ENCODE measurements around the gene WNT3.
A peak's percentile ranks its signal among the peaks of the same experiment; 100 is the strongest.

The WNT3 gene

GRCh38 chr17:46736100-46736499, 82.4 kb downstream of the WNT3 start:
- Histone ChIP-seq H3K4me3 (ENCODE audit: low read length) (no peak overlapping the region), H3K9me3 (ENCODE audit: control insufficient read depth, insufficient read depth, low read length) (no peaks in the 10 kb centered on the region)
- DNase-seq (ENCODE audit: low read depth, low spot score), result no peak

GRCh38 chr17:46733837-46734475, 84.5 kb downstream of the WNT3 start:
- Histone ChIP-seq H3K4me1 (ENCODE audit: control insufficient read depth, insufficient read depth, low read length) (no peaks in the 10 kb centered on the region), H3K27me3 (ENCODE audit: control insufficient read depth, insufficient read depth, low read length) (no peaks in the 10 kb centered on the region), H3K27ac (ENCODE audit: low read length) (no peak overlapping the region), H3K36me3 (ENCODE audit: control insufficient read depth, insufficient read depth, low read length) (no peaks in the 10 kb centered on the region), H3K9me3 (ENCODE audit: control insufficient read depth, insufficient read depth, low read length) (no peaks in the 10 kb centered on the region), H3K4me3 (ENCODE audit: low read length) (no peak overlapping the region)
- no peak for DNase-seq (ENCODE audit: low read depth, low spot score)
- no CpG with 5 or more reads among the region's 1 CpG for WGBS (ENCODE audit: insufficient coverage, insufficient read length)

More at GRCh38 chr17:46736100-46736499, 82.4 kb downstream of the WNT3 start:
- no peak overlapping the region for H3K27ac ChIP-seq (ENCODE audit: low read length)
- no peaks in the 10 kb centered on the region for H3K27me3 ChIP-seq (ENCODE audit: control insufficient read depth, insufficient read depth, low read length)
- no peaks in the 10 kb centered on the region for H3K36me3 ChIP-seq (ENCODE audit: control insufficient read depth, insufficient read depth, low read length)
- no peaks in the 10 kb centered on the region for H3K4me1 ChIP-seq (ENCODE audit: control insufficient read depth, insufficient read depth, low read length)

- Histone ChIP-seq H3K4me1 (ENCODE audit: control insufficient read depth, insufficient read depth, low read length) (no peaks in the 10 kb centered on the region), H3K9me3 (ENCODE audit: control insufficient read depth, insufficient read depth, low read length) (no peaks in the 10 kb centered on the region), H3K36me3 (ENCODE audit: control insufficient read depth, insufficient read depth, low read length) (no peaks in the 10 kb centered on the region), H3K4me3 (ENCODE audit: low read length) (no peak overlapping the region), H3K27ac (ENCODE audit: low read length) (no peak overlapping the region), H3K27me3 (ENCODE audit: control insufficient read depth, insufficient read depth, low read length) (no peaks in the 10 kb centered on the region)
- DNase-seq (ENCODE audit: low read depth, low spot score), result peak; percentile 52
- WGBS (ENCODE audit: insufficient coverage, insufficient read length), result no CpG with 5 or more reads among the region's 7 CpGs
Measured at GRCh38 chr17:46732754-46733398, 85.6 kb downstream of the WNT3 start.

GRCh38 chr17:46732160-46732559, 86.3 kb downstream of the WNT3 start:
- DNase-seq (ENCODE audit: low read depth, low spot score), result no peak
- Histone ChIP-seq H3K27ac (ENCODE audit: low read length) (no peak overlapping the region), H3K4me1 (ENCODE audit: control insufficient read depth, insufficient read depth, low read length) (no peaks in the 10 kb centered on the region), H3K4me3 (ENCODE audit: low read length) (no peak overlapping the region), H3K27me3 (ENCODE audit: control insufficient read depth, insufficient read depth, low read length) (no peaks in the 10 kb centered on the region), H3K36me3 (ENCODE audit: control insufficient read depth, insufficient read depth, low read length) (no peaks in the 10 kb centered on the region), H3K9me3 (ENCODE audit: control insufficient read depth, insufficient read depth, low read length) (no peaks in the 10 kb centered on the region)
- WGBS (ENCODE audit: insufficient coverage, insufficient read length), result no CpG with 5 or more reads among the region's 1 CpG

- H3K36me3 ChIP-seq (ENCODE audit: control insufficient read depth, insufficient read depth, low read length), result no peaks in the 10 kb centered on the region
- no peaks in the 10 kb centered on the region for H3K27me3 ChIP-seq (ENCODE audit: control insufficient read depth, insufficient read depth, low read length)
- no peaks in the 10 kb centered on the region for H3K9me3 ChIP-seq (ENCODE audit: control insufficient read depth, insufficient read depth, low read length)
- no peak overlapping the region for H3K4me3 ChIP-seq (ENCODE audit: low read length)
- H3K4me1 ChIP-seq (ENCODE audit: control insufficient read depth, insufficient read depth, low read length), result no peaks in the 10 kb centered on the region
- WGBS (ENCODE audit: insufficient coverage, insufficient read length), result no CpG with 5 or more reads among the region's 1 CpG
- no peak for DNase-seq (ENCODE audit: low read depth, low spot score)
- no peak overlapping the region for H3K27ac ChIP-seq (ENCODE audit: low read length)
Measured at GRCh38 chr17:46730679-46731078, 87.8 kb downstream of the WNT3 start.

DNA sequence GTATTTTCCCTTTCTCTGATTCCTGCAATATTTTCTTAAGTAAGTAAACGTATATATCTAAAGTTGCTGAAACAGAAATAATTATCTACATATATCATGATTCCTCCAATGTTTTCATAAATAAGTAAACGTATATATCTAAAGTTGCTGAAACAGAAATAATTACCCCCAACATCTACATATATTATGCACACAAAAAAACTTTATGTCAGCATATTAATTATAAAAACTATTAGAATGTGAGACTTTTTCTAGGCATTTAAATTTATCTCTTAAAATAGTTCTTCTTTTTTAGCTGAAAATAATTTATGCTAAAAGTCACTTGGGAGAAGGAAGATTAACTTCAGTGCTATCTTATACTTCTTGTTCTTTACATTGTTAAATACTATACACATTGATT, 88.5 kb downstream of the WNT3 start:
- Histone ChIP-seq H3K36me3 (ENCODE audit: control insufficient read depth, insufficient read depth, low read length) (no peaks in the 10 kb centered on the region), H3K9me3 (ENCODE audit: control insufficient read depth, insufficient read depth, low read length) (no peaks in the 10 kb centered on the region), H3K4me3 (ENCODE audit: low read length) (no peak overlapping the region), H3K27ac (ENCODE audit: low read length) (no peak overlapping the region), H3K27me3 (ENCODE audit: control insufficient read depth, insufficient read depth, low read length) (no peaks in the 10 kb centered on the region), H3K4me1 (ENCODE audit: control insufficient read depth, insufficient read depth, low read length) (no peaks in the 10 kb centered on the region)
- DNase-seq (ENCODE audit: low read depth, low spot score), result no peak
- no CpG with 5 or more reads among the region's 2 CpGs for WGBS (ENCODE audit: insufficient coverage, insufficient read length)

- Histone ChIP-seq H3K36me3 (ENCODE audit: control insufficient read depth, insufficient read depth, low read length) (no peaks in the 10 kb centered on the region), H3K9me3 (ENCODE audit: control insufficient read depth, insufficient read depth, low read length) (no peaks in the 10 kb centered on the region), H3K4me1 (ENCODE audit: control insufficient read depth, insufficient read depth, low read length) (no peaks in the 10 kb centered on the region), H3K4me3 (ENCODE audit: low read length) (no peak overlapping the region), H3K27ac (ENCODE audit: low read length) (no peak overlapping the region), H3K27me3 (ENCODE audit: control insufficient read depth, insufficient read depth, low read length) (no peaks in the 10 kb centered on the region)
- WGBS (ENCODE audit: insufficient coverage, insufficient read length), result no CpG with 5 or more reads among the region's 4 CpGs
- no peak for DNase-seq (ENCODE audit: low read depth, low spot score)
Measured at GRCh38 chr17:46727572-46728348, 90.7 kb downstream of the WNT3 start.

GRCh38 chr17:46726206-46726605, 92.3 kb downstream of the WNT3 start:
- no CpG with 5 or more reads among the region's 3 CpGs for WGBS (ENCODE audit: insufficient coverage, insufficient read length)
- no peak overlapping the region for H3K4me3 ChIP-seq (ENCODE audit: low read length)

GRCh38 chr17:46722662-46723285, 95.7 kb downstream of the WNT3 start:
- no peaks in the 10 kb centered on the region for H3K9me3 ChIP-seq (ENCODE audit: control insufficient read depth, insufficient read depth, low read length)
- no peaks in the 10 kb centered on the region for H3K4me1 ChIP-seq (ENCODE audit: control insufficient read depth, insufficient read depth, low read length)
- H3K4me3 ChIP-seq (ENCODE audit: low read length), result no peak overlapping the region
- no CpG with 5 or more reads among the region's 7 CpGs for WGBS (ENCODE audit: insufficient coverage, insufficient read length)
- DNase-seq (ENCODE audit: low read depth, low spot score), result no peak
- no peaks in the 10 kb centered on the region for H3K36me3 ChIP-seq (ENCODE audit: control insufficient read depth, insufficient read depth, low read length)
- no peaks in the 10 kb centered on the region for H3K27me3 ChIP-seq (ENCODE audit: control insufficient read depth, insufficient read depth, low read length)
- H3K27ac ChIP-seq (ENCODE audit: low read length), result no peak overlapping the region

More at GRCh38 chr17:46726206-46726605, 92.3 kb downstream of the WNT3 start:
- Histone ChIP-seq H3K27ac (ENCODE audit: low read length) (no peak overlapping the region), H3K9me3 (ENCODE audit: control insufficient read depth, insufficient read depth, low read length) (no peaks in the 10 kb centered on the region), H3K36me3 (ENCODE audit: control insufficient read depth, insufficient read depth, low read length) (no peaks in the 10 kb centered on the region), H3K4me1 (ENCODE audit: control insufficient read depth, insufficient read depth, low read length) (no peaks in the 10 kb centered on the region), H3K27me3 (ENCODE audit: control insufficient read depth, insufficient read depth, low read length) (no peaks in the 10 kb centered on the region)
- DNase-seq (ENCODE audit: low read depth, low spot score), result no peak

DNA sequence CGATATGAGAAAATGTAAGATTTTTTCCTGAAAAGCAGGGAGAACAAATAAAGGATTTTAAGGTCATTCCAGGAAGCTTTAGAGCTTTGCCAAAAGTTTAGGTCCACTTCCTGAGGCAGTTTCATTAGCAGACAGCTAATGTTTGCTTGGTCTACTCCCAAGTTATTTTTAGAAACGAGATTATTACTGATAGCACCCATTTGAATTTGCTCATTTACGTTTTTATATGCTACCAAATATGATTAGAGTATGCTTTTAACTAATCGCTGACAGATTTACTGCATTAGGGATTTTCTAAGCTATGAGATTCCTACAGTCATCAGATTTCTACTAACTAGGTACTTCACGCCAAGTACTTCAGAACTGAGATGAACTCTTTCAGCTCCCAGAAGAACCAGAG, 98.1 kb downstream of the WNT3 start:
- no peak overlapping the region for H3K27ac ChIP-seq (ENCODE audit: low read length)
- no peaks in the 10 kb centered on the region for H3K4me1 ChIP-seq (ENCODE audit: control insufficient read depth, insufficient read depth, low read length)
- no peaks in the 10 kb centered on the region for H3K27me3 ChIP-seq (ENCODE audit: control insufficient read depth, insufficient read depth, low read length)
- WGBS (ENCODE audit: insufficient coverage, insufficient read length), result no CpG with 5 or more reads among the region's 5 CpGs
- no peak overlapping the region for H3K4me3 ChIP-seq (ENCODE audit: low read length)
- no peaks in the 10 kb centered on the region for H3K9me3 ChIP-seq (ENCODE audit: control insufficient read depth, insufficient read depth, low read length)
- no peak for DNase-seq (ENCODE audit: low read depth, low spot score)
- no peaks in the 10 kb centered on the region for H3K36me3 ChIP-seq (ENCODE audit: control insufficient read depth, insufficient read depth, low read length)

All from iPS DF 6.9 (cell line).